ENCODE data around the gene PCDH9. TPM values are rescaled to one million over a fixed set of nuclear protein-coding genes. Genes with fewer than 3 reads are reported as not detected.

PCDH9 gene
- total RNA-seq, 1 donor from 2014 or later: 3.7 TPM

DNA sequence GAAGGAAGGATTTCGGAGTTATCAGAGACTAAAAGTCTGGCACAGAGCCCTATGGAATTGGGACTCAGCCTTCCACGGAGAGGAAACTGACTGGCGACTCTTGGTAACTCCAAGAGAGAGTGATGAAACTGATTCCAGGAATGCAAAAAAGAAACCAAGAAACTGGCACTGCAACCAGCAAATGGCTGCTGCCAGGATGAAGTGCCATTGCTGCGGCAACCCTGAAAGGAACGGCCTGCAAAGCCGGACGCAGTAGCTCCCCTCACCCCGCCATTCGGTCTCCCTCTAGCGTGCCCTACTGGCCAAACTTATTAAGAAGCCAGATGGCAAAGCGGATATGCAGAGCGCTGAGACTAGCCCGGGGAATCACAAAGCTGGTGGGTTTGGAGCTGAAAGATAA is 236.0 kb downstream of the PCDH9 start:
- intact Hi-C loops (cut with DNase I): no loop called here
- Histone ChIP-seq H3K4me3 (no peak overlapping the region), H3K9me3 (no peaks in the 10 kb centered on the region), H3K27ac (no peak overlapping the region), H3K36me3 (no peaks in the 10 kb centered on the region), H3K4me1 (no peaks in the 10 kb centered on the region), H3K27me3 (no peaks in the 10 kb centered on the region)
- DNase-seq (ENCODE audit: extremely low spot score in 2 of 2): no peak
- no peak for TF ChIP-seq POLR2AphosphoS5 (IDR thresholded peaks at IDR 0.05; ENCODE audit: insufficient read depth in 1 of 2, low read depth in 1 of 2)
- no peak for TF ChIP-seq POLR2A (IDR thresholded peaks at IDR 0.05)
- TF ChIP-seq, protein P1, sequence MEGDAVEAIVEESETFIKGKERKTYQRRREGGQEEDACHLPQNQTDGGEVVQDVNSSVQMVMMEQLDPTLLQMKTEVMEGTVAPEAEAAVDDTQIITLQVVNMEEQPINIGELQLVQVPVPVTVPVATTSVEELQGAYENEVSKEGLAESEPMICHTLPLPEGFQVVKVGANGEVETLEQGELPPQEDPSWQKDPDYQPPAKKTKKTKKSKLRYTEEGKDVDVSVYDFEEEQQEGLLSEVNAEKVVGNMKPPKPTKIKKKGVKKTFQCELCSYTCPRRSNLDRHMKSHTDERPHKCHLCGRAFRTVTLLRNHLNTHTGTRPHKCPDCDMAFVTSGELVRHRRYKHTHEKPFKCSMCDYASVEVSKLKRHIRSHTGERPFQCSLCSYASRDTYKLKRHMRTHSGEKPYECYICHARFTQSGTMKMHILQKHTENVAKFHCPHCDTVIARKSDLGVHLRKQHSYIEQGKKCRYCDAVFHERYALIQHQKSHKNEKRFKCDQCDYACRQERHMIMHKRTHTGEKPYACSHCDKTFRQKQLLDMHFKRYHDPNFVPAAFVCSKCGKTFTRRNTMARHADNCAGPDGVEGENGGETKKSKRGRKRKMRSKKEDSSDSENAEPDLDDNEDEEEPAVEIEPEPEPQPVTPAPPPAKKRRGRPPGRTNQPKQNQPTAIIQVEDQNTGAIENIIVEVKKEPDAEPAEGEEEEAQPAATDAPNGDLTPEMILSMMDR (IDR thresholded peaks at IDR 0.05): no peak

DNA sequence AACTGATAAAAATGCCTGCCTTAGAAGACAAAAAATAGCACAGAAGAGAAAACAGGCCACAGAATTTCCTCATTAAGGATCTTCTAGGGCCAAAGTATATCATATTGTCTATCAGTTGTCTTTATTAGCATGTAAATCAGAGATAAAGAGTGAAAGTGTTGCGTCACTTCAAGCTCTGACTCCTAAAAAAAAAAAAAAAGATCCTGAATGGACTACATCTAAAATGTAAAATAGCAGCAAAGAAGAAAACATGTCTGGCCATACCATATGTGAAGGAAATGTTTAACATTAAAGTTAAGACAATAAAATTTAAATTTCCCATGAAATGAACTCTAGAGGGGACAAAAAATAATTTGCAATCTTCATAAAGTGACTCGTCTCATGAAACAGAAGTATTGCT is 237.4 kb downstream of the PCDH9 start:
- TF ChIP-seq, protein P1 (IDR thresholded peaks at IDR 0.05): no peak
- TF ChIP-seq POLR2A (IDR thresholded peaks at IDR 0.05): no peak
- no peak for TF ChIP-seq POLR2AphosphoS5 (IDR thresholded peaks at IDR 0.05; ENCODE audit: insufficient read depth in 1 of 2, low read depth in 1 of 2)
- Histone ChIP-seq H3K36me3 (no peaks in the 10 kb centered on the region), H3K27ac (no peak overlapping the region), H3K4me3 (no peak overlapping the region), H3K27me3 (no peaks in the 10 kb centered on the region), H3K4me1 (no peaks in the 10 kb centered on the region), H3K9me3 (no peaks in the 10 kb centered on the region)
- intact Hi-C loops (cut with DNase I): no loop called here
- no peak for DNase-seq (ENCODE audit: extremely low spot score in 2 of 2)

DNA sequence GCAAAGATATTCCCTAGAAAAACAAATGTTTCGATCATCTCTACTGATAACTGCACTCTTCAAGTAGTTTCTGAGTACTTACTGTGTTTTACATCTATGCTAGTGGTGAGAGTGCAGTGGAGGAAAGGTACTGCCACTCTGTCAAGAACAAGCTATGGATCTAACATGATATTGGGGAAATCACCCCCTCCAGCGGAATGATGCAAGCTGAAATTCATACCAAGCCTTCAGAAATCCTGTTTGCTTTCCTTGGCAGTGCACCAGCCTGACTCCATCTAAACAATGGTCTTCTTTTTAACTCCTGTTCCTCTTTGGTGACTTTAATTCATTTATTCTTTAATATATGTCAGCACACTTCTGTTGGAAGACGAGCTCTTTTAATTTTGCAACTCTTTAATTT is 238.0 kb downstream of the PCDH9 start:
- intact Hi-C loops (cut with DNase I): no loop called here
- no peak for DNase-seq (ENCODE audit: extremely low spot score in 2 of 2)
- no peak overlapping the region for H3K4me3 ChIP-seq
- H3K9me3 ChIP-seq: no peaks in the 10 kb centered on the region
- H3K27me3 ChIP-seq: no peaks in the 10 kb centered on the region
- H3K36me3 ChIP-seq: no peaks in the 10 kb centered on the region
- no peaks in the 10 kb centered on the region for H3K4me1 ChIP-seq
- TF ChIP-seq, protein P1 (IDR thresholded peaks at IDR 0.05): no peak
- TF ChIP-seq POLR2AphosphoS5 (IDR thresholded peaks at IDR 0.05; ENCODE audit: insufficient read depth in 1 of 2, low read depth in 1 of 2): no peak
- TF ChIP-seq POLR2A (IDR thresholded peaks at IDR 0.05): no peak
- H3K27ac ChIP-seq: no peak overlapping the region

DNA sequence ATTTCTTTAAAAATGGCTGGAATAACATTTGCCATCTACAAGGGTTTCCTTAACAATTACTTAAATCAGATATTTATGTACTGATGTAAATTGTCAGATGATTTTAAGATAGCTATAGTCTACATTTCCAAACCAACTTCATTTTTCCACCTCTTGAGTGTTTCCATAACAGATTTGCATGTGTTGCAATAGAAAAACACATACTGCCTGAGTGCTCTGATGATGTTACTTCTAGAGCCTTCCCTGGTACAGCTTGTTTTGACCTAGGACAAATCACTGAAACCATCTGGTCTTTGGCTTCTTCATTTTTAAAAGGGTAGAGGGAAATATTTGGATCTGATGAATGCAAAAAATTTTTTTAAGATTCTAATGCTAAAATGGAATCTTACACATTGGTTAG is 245.9 kb downstream of the PCDH9 start:
- H3K4me1 ChIP-seq: no peaks in the 10 kb centered on the region
- intact Hi-C loops (cut with DNase I): no loop called here
- H3K4me3 ChIP-seq: no peak overlapping the region
- TF ChIP-seq, protein P1 (IDR thresholded peaks at IDR 0.05): no peak
- TF ChIP-seq POLR2AphosphoS5 (IDR thresholded peaks at IDR 0.05; ENCODE audit: insufficient read depth in 1 of 2, low read depth in 1 of 2): no peak
- no peak for TF ChIP-seq POLR2A (IDR thresholded peaks at IDR 0.05)
- no peaks in the 10 kb centered on the region for H3K27me3 ChIP-seq
- no peak overlapping the region for H3K27ac ChIP-seq
- no peaks in the 10 kb centered on the region for H3K36me3 ChIP-seq
- DNase-seq (ENCODE audit: extremely low spot score in 2 of 2): no peak
- H3K9me3 ChIP-seq: no peaks in the 10 kb centered on the region

DNA sequence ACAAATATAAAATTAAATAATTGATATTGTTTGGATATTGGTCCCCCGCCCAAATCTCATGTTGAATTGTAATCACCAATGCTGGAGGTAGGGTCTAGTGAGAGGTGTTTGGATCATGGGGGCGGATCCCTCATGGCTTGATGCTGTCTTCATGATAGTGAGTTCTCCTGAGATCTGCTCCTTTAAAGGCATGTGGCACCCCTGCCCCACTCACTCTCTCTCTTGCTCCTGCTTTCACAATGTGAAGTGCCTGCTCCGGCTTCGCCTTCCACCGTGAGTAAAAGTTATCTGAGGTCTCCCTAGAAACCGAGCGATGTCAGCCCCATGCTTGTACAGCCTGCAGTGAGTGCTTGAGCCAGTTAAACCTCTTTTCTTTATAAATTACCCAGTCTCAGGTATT is 248.2 kb downstream of the PCDH9 start:
- H3K4me3 ChIP-seq: no peak overlapping the region
- no peak for DNase-seq (ENCODE audit: extremely low spot score in 2 of 2)
- H3K36me3 ChIP-seq: no peaks in the 10 kb centered on the region
- TF ChIP-seq POLR2AphosphoS5 (IDR thresholded peaks at IDR 0.05; ENCODE audit: insufficient read depth in 1 of 2, low read depth in 1 of 2): no peak
- TF ChIP-seq, protein P1 (IDR thresholded peaks at IDR 0.05): no peak
- TF ChIP-seq POLR2A (IDR thresholded peaks at IDR 0.05): no peak
- no peaks in the 10 kb centered on the region for H3K27me3 ChIP-seq
- intact Hi-C loops (cut with DNase I): no loop called here
- no peaks in the 10 kb centered on the region for H3K4me1 ChIP-seq
- no peaks in the 10 kb centered on the region for H3K9me3 ChIP-seq
- H3K27ac ChIP-seq: no peak overlapping the region
